C4-2B (cell line): ENCODE results near the gene SLC23A2.

Experiments used
- ZFX ChIP-seq: fragments of 450-650 bp; IDR thresholded peaks from 2 replicates; pipeline ENCODE4 v1.6.1; 2017
- TF ChIP-seq, protein P1 (sequence below): fragments of 450-650 bp; conservative IDR thresholded peaks from 2 replicates; pipeline ENCODE4 v1.5.1; 2017; ENCODE audit warnings: mild to moderate bottlenecking

DNA sequence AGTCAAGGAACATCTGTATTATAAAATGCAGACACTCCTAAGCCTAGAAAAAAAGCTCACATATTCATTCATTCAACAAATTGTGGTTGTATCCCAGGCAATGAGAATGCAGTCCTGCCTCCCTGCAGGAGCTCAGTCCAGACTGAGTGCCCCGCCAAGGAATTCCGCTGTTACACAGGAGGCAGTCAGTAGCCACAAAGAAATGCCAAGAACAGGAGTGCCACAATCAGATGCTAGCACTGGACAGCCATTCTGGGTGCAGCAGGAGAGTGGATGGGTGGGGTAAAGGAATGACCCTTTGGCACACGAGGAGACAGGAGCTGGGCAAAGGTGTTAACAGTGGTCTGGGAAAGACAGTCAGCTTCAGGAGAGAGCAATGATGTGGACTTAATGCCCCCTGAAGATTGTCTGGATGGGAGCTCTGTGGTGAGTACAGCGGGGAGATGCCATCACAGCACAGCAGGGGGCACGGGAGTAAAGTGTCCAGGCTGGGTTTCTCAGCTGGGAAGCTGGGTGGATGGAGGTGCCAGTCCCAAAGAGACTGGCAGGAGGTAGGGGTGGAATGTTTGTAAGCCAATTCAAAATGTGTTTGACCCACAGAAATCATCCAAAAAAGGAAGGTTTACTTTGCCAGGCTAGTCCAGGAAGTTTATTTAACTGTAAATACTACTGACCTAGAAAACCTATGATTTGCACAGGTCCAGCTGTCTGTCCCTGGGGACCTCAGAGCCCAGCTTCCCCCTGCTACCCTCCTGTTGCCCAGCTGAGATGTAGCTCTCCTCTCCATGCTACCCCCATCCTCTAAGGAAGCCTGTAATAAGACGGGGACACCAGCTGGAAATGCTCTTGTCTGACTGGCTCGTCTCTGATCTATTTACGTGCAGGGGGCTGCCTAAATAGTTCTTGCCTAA is 84.1 kb downstream of the SLC23A2 start:
- TF ChIP-seq, protein P1, sequence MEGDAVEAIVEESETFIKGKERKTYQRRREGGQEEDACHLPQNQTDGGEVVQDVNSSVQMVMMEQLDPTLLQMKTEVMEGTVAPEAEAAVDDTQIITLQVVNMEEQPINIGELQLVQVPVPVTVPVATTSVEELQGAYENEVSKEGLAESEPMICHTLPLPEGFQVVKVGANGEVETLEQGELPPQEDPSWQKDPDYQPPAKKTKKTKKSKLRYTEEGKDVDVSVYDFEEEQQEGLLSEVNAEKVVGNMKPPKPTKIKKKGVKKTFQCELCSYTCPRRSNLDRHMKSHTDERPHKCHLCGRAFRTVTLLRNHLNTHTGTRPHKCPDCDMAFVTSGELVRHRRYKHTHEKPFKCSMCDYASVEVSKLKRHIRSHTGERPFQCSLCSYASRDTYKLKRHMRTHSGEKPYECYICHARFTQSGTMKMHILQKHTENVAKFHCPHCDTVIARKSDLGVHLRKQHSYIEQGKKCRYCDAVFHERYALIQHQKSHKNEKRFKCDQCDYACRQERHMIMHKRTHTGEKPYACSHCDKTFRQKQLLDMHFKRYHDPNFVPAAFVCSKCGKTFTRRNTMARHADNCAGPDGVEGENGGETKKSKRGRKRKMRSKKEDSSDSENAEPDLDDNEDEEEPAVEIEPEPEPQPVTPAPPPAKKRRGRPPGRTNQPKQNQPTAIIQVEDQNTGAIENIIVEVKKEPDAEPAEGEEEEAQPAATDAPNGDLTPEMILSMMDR, result no peak
- TF ChIP-seq ZFX, result no peak
